ENCODE data around the gene PHETA2.

DNA sequence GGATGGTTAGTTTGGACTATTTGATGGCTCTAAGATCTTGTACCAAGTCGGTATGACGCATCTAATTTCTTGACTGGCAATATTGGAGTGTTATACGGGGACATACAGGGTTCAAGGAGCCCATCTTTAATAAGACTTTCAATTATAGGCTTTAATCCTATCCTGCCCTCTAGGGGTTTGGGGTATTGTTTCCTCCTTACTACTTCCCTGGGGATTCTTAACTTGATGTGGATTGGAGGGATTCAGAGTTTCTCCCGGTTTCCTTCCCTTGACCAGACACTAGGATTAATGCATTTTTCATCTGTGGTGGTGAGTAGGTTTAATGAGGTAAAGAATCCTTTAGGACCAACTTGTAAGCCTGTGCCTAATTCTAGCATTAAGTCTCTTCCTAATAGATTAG lies 37.8 kb downstream of the PHETA2 start:
- TF ChIP-seq CTCF (IDR thresholded peaks at IDR 0.05) (no peak), POLR2AphosphoS5 (IDR thresholded peaks at IDR 0.05) (no peak)
